Keratinocyte (primary cell): ENCODE results near the gene UBQLN1. TPM values are rescaled to one million over a fixed set of nuclear protein-coding genes. Genes with fewer than 3 reads are reported as not detected.

ENCODE experiments used
- DNase-seq: peaks from one replicate; pipeline ENCODE4 v3.0.0-alpha.2; 2011; ENCODE audit warnings: low read depth, missing footprints, low spot score
- FAIRE-seq: peaks from 2 replicates; lab custom pipeline; 2011; peaks lifted over from hg19 to GRCh38; lab: Jason Lieb, UNC
- H2AFZ ChIP-seq: 2 replicates; pipeline ENCODE4 v1.6.0; 2012; ENCODE audit warnings: low read length, control low read depth, inconsistent platforms; ENCODE audit not compliant: control insufficient read depth
- H3K27ac ChIP-seq: 2 replicates; pipeline ENCODE4 v1.5.1; 2011; ENCODE audit warnings: low read length; ENCODE audit not compliant: control insufficient read depth, insufficient read depth
- H3K27me3 ChIP-seq: 3 replicates; pipeline ENCODE4 v1.6.0; 2011; ENCODE audit warnings: low read length; ENCODE audit not compliant: control insufficient read depth, insufficient read depth; ENCODE audit errors: extremely low read depth
- H3K36me3 ChIP-seq, 2 experiments: 2 replicates in 1 of 2; 3 replicates in 1 of 2; pipeline ENCODE4 v1.5.1; 2011; ENCODE audit warnings: low read length in 2 of 2, mild to moderate bottlenecking in 1 of 2; ENCODE audit not compliant: control insufficient read depth in 2 of 2, insufficient read depth in 2 of 2; ENCODE audit errors: extremely low read depth in 1 of 2
- H3K4me1 ChIP-seq: 3 replicates; pipeline ENCODE4 v1.5.1; 2011; ENCODE audit warnings: low read length; ENCODE audit not compliant: control insufficient read depth, insufficient read depth; ENCODE audit errors: extremely low read depth
- H3K4me2 ChIP-seq: 3 replicates; pipeline ENCODE4 v1.6.0; 2011; ENCODE audit warnings: low read depth, low read length; ENCODE audit not compliant: control insufficient read depth, insufficient read depth; ENCODE audit errors: extremely low read depth
- H3K4me3 ChIP-seq, 3 experiments: fragments of 200-600 bp in 1 of 3; sonication (generic) in 1 of 3; 2 replicates in 2 of 3; 3 replicates in 1 of 3; pipeline ENCODE4 v1.5.1; 2011 to 2016; ENCODE audit warnings: low read length in 3 of 3, mild to moderate bottlenecking in 3 of 3, control low read depth in 2 of 3, inconsistent platforms in 1 of 3, low read depth in 1 of 3, mixed read lengths in 1 of 3, mixed run types in 1 of 3, moderate library complexity in 1 of 3; ENCODE audit not compliant: control insufficient read depth in 2 of 3, insufficient read depth in 2 of 3; ENCODE audit errors: extremely low read depth in 1 of 3
- H3K79me2 ChIP-seq: 2 replicates; pipeline ENCODE4 v1.6.0; 2012; ENCODE audit warnings: low read length; ENCODE audit not compliant: control insufficient read depth, insufficient read depth
- H3K9ac ChIP-seq: 3 replicates; pipeline ENCODE4 v1.6.0; 2011; ENCODE audit warnings: low read length; ENCODE audit not compliant: control insufficient read depth, insufficient read depth; ENCODE audit errors: extremely low read depth
- H3K9me1 ChIP-seq: 3 replicates; pipeline ENCODE4 v1.6.0; 2011; ENCODE audit warnings: low read length; ENCODE audit not compliant: control insufficient read depth, insufficient read depth; ENCODE audit errors: extremely low read depth
- H3K9me3 ChIP-seq: 2 replicates; pipeline ENCODE4 v1.5.1; 2012; ENCODE audit warnings: low read depth, low read length; ENCODE audit not compliant: control insufficient read depth
- H4K20me1 ChIP-seq: 3 replicates; pipeline ENCODE4 v1.6.0; 2011; ENCODE audit warnings: low read length; ENCODE audit not compliant: control insufficient read depth, insufficient read depth; ENCODE audit errors: extremely low read depth
- CTCF ChIP-seq, 3 experiments: IDR thresholded peaks in 1 of 3; conservative IDR thresholded peaks in 1 of 3; optimal IDR thresholded peaks in 1 of 3; 2 replicates in 2 of 3; 3 replicates in 1 of 3; pipeline versions ENCODE3 to v1.5.1; 2011; ENCODE audit warnings: low read length in 3 of 3, mild to moderate bottlenecking in 3 of 3, moderate library complexity in 2 of 3, control low read depth in 1 of 3, inconsistent platforms in 1 of 3; ENCODE audit not compliant: insufficient read depth in 2 of 3; ENCODE audit errors: extremely low read depth in 1 of 3
- EZH2 ChIP-seq: IDR thresholded peaks from one replicate; pipeline ENCODE4 v1.6.1; 2012; ENCODE audit warnings: inconsistent platforms, mild to moderate bottlenecking, low read length, moderate library complexity
- dilution Hi-C: fragments of 300-500 bp; cut with MboI; formaldehyde crosslinking; loops from one replicate; pipeline ENCODE4 v1.7.0; 2020; ENCODE audit warnings: low sequenced_read_pairs; ENCODE audit not compliant: extremely low pct_ligation_motif_present
- polyA plus RNA-seq, 5 experiments: library from polyadenylated mRNA; depleted of rRNA in 3 of 5; stranded (reverse) in 3 of 5; stranded (forward) in 1 of 5; unstranded in 1 of 5; fragments of >200 nt; gene quantifications; 1 replicate in 1 of 5; 2 replicates in 3 of 5; 3 replicates in 1 of 5; pipeline versions ENCODE4 v1.2.1 to v1.2.3, GENCODE V29; 2011 to 2012; ENCODE audit warnings: missing spikeins in 2 of 5, low read depth in 1 of 5, low replicate concordance in 1 of 5

UBQLN1 gene
- polyA plus RNA-seq, 1 donor (not counting 4 experiments of a cell fraction or from before 2014, with no cell fraction given): 145 TPM

- Histone ChIP-seq H3K79me2 (peaks cover 32% of the 10 kb centered on the region), H2AFZ (no peak overlapping the region), H3K9me3 (no peaks in the 10 kb centered on the region), H3K27ac (no peak overlapping the region), H3K36me3 (peaks cover 12 to 13% of the 10 kb centered on the region in 2 experiments), H4K20me1 (no peaks in the 10 kb centered on the region), H3K9ac (no peak overlapping the region), H3K4me1 (no peaks in the 10 kb centered on the region), H3K4me3 (no peak overlapping the region), H3K4me2 (no peak overlapping the region), H3K9me1 (no peaks in the 10 kb centered on the region), H3K27me3 (no peaks in the 10 kb centered on the region)
- no peak for TF ChIP-seq CTCF (optimal IDR thresholded peaks at IDR 0.05 in 1 of 3, IDR thresholded peaks at IDR 0.05 in 1 of 3, conservative IDR thresholded peaks at IDR 0.05 in 1 of 3; ENCODE audit: extremely low read depth in 1 of 3, insufficient read depth in 2 of 3, low read length in 3 of 3)
- TF ChIP-seq EZH2: no peak
- DNase-seq (no peak), FAIRE-seq (no peak)
- dilution Hi-C loops: no loop called here
Measured at GRCh38 chr9:83671451-83671850, 36.3 kb downstream of the UBQLN1 start.

GRCh38 chr9:83670381-83670780, 37.4 kb downstream of the UBQLN1 start:
- TF ChIP-seq CTCF (optimal IDR thresholded peaks at IDR 0.05 in 1 of 3, IDR thresholded peaks at IDR 0.05 in 1 of 3, conservative IDR thresholded peaks at IDR 0.05 in 1 of 3; ENCODE audit: extremely low read depth in 1 of 3, insufficient read depth in 2 of 3, low read length in 3 of 3) (no peak), EZH2 (no peak)
- Histone ChIP-seq H3K27me3 (no peaks in the 10 kb centered on the region), H2AFZ (no peak overlapping the region), H3K4me1 (no peaks in the 10 kb centered on the region), H3K27ac (no peak overlapping the region), H3K9me3 (no peaks in the 10 kb centered on the region), H3K4me3 (no peak overlapping the region), H4K20me1 (no peaks in the 10 kb centered on the region), H3K9me1 (no peaks in the 10 kb centered on the region), H3K36me3 (peaks cover 12 to 13% of the 10 kb centered on the region in 2 experiments), H3K9ac (no peak overlapping the region), H3K4me2 (no peak overlapping the region), H3K79me2 (peaks cover 36% of the 10 kb centered on the region)
- no peak for DNase-seq
- FAIRE-seq: no peak
- dilution Hi-C loops: no loop called here
